HCT116 (cell line): ENCODE data around the gene DCHS1. TPM values are rescaled to one million over a fixed set of nuclear protein-coding genes. Genes with fewer than 3 reads are reported as not detected.

Experiments used
- ATAC-seq: fragments of 200-7000 bp; cut with Tn5 transposase; 2 replicates; pipeline ENCODE4 v1.9.1; 2020; ENCODE audit warnings: mild to moderate bottlenecking, moderate library complexity
- BruUV-seq: library from RNA; stranded (reverse); fragments of 400-500 nt; replicated peaks from 2 replicates; lab custom pipeline; 2021; lab: Mats Ljungman, UMichigan
- CTCF ChIA-PET: fragments of 300-600 bp; sonication (Branson Sonifier 250); formaldehyde crosslinking; loops from one replicate; lab custom pipeline; 2021; ENCODE audit warnings: antibody characterized with exemption; lab: Charles Lee
- POLR2A ChIA-PET: fragments of 300-600, 350-600 bp; sonication (Branson Sonifier 250); formaldehyde crosslinking; loops from one replicate; lab custom pipeline; 2021; ENCODE audit warnings: antibody characterized with exemption; lab: Charles Lee
- RAD21 ChIA-PET, 2 experiments: fragments of 300-600 bp; sonication (Branson Sonifier 250); formaldehyde crosslinking; loops; one replicate each; lab custom pipeline; 2023; ENCODE audit warnings: low total read pairs in 2 of 2; ENCODE audit not compliant: uncharacterized antibody in 2 of 2, unreplicated experiment in 2 of 2, low non-redundant PET in 1 of 2; lab: Charles Lee
- DNase-seq: peaks from one replicate; pipeline ENCODE4 v3.0.0-alpha.2; 2010; ENCODE audit warnings: low read depth, low spot score
- H2AFZ ChIP-seq: fragments of 200-600 bp; shearing (Covaris generic), sonication (generic); 2 replicates; pipeline ENCODE4 v1.6.1; 2017; ENCODE audit warnings: low read depth, mixed run types, mixed read lengths, antibody characterized with exemption, low read length; ENCODE audit not compliant: poor library complexity, severe bottlenecking
- H3K27ac ChIP-seq: 2 replicates; pipeline ENCODE4 v1.5.1; 2012; ENCODE audit warnings: low read depth, low read length
- H3K27me3 ChIP-seq: fragments of 200-600 bp; sonication (generic); 2 replicates; pipeline ENCODE4 v1.6.1; 2016; ENCODE audit warnings: mixed run types, low read length, mixed read lengths; ENCODE audit not compliant: insufficient read depth
- H3K36me3 ChIP-seq, 2 experiments: fragments of 200-500 bp in 1 of 2; fragments of 200-600 bp in 1 of 2; sonication (Bioruptor generic) in 1 of 2; sonication (generic) in 1 of 2; 2 replicates each; pipeline versions ENCODE4 v1.5.1 to v1.6.1; 2014 to 2016; ENCODE audit warnings: low read length in 2 of 2, inconsistent platforms in 1 of 2, mixed read lengths in 1 of 2, mixed run types in 1 of 2; ENCODE audit not compliant: insufficient read depth in 2 of 2, control insufficient read depth in 1 of 2
- H3K4me1 ChIP-seq, 2 experiments: fragments of 200-600 bp in 1 of 2; sonication (generic) in 1 of 2; 2 replicates each; pipeline versions ENCODE4 v1.5.1 to v1.6.1; 2012 to 2017; ENCODE audit warnings: low read length in 2 of 2, inconsistent platforms in 1 of 2, mild to moderate bottlenecking in 1 of 2, mixed read lengths in 1 of 2, mixed run types in 1 of 2, moderate library complexity in 1 of 2; ENCODE audit not compliant: insufficient read depth in 2 of 2, control insufficient read depth in 1 of 2
- H3K4me2 ChIP-seq: fragments of 200-600 bp; sonication (generic); 2 replicates; pipeline ENCODE4 v1.6.1; 2017; ENCODE audit warnings: mixed run types, low read length, mixed read lengths
- H3K4me3 ChIP-seq, 2 experiments: fragments of 200-600 bp in 1 of 2; sonication (generic) in 1 of 2; replicated peaks in 1 of 2; 2 replicates each; pipeline ENCODE4 v1.5.1; 2011 to 2016; ENCODE audit warnings: low read length in 2 of 2, control low read depth in 1 of 2, low read depth in 1 of 2, mild to moderate bottlenecking in 1 of 2, mixed read lengths in 1 of 2, mixed run types in 1 of 2
- H3K79me2 ChIP-seq: fragments of 200-600 bp; sonication (generic); 2 replicates; pipeline ENCODE4 v1.6.1; 2017; ENCODE audit warnings: mild to moderate bottlenecking, mixed run types, low read length, moderate library complexity, mixed read lengths; ENCODE audit not compliant: insufficient read depth
- H3K9ac ChIP-seq: fragments of 200-600 bp; sonication (generic); 2 replicates; pipeline ENCODE4 v1.6.1; 2016; ENCODE audit warnings: low read length, mixed read lengths
- H3K9me2 ChIP-seq: fragments of 200-600 bp; sonication (generic), shearing (Covaris generic); 2 replicates; pipeline ENCODE4 v1.6.1; 2017; ENCODE audit warnings: mixed run types, mild to moderate bottlenecking, moderate library complexity; ENCODE audit not compliant: insufficient read depth
- H3K9me3 ChIP-seq, 2 experiments: fragments of 200-500 bp in 1 of 2; fragments of 200-600 bp in 1 of 2; sonication (Bioruptor generic) in 1 of 2; sonication (generic) in 1 of 2; 2 replicates each; pipeline ENCODE4 v1.6.1; 2014 to 2017; ENCODE audit warnings: low read length in 2 of 2, mixed read lengths in 2 of 2, inconsistent platforms in 1 of 2, low read depth in 1 of 2, mild to moderate bottlenecking in 1 of 2, mixed run types in 1 of 2, moderate library complexity in 1 of 2; ENCODE audit not compliant: control insufficient read depth in 1 of 2, insufficient read depth in 1 of 2
- H4K20me1 ChIP-seq: fragments of 200-600 bp; sonication (generic), shearing (Covaris generic); 2 replicates; pipeline ENCODE4 v1.6.1; 2017; ENCODE audit warnings: mixed run types, mild to moderate bottlenecking, moderate library complexity; ENCODE audit not compliant: insufficient read depth
- ATF3 ChIP-seq: IDR thresholded peaks from 2 replicates; pipeline ENCODE4 v1.6.1; 2012
- CBX3 ChIP-seq: IDR thresholded peaks from 2 replicates; pipeline ENCODE4 v1.6.1; 2012; ENCODE audit warnings: low read depth
- CTCF ChIP-seq, 3 experiments: fragments of 200-600 bp in 1 of 3; sonication (generic) in 1 of 3; IDR thresholded peaks in 2 of 3; conservative IDR thresholded peaks in 1 of 3; 2 replicates each; pipeline ENCODE4 v1.5.1; 2012 to 2017; ENCODE audit warnings: low read depth in 2 of 3, low read length in 2 of 3, antibody characterized with exemption in 1 of 3, borderline replicate concordance in 1 of 3, control low read depth in 1 of 3, mild to moderate bottlenecking in 1 of 3, mixed read lengths in 1 of 3, mixed run types in 1 of 3, moderate library complexity in 1 of 3; ENCODE audit not compliant: insufficient read depth in 1 of 3
- ELF1 ChIP-seq: IDR thresholded peaks from 2 replicates; pipeline ENCODE4 v1.6.1; 2012; ENCODE audit warnings: low read depth, borderline replicate concordance
- EZH2 ChIP-seq: fragments of 200-600 bp; sonication (generic); IDR thresholded peaks from 2 replicates; pipeline ENCODE4 v1.6.1; 2017; ENCODE audit warnings: antibody characterized with exemption, mixed run types
- EZH2phosphoT487 ChIP-seq: fragments of 200-600 bp; IDR thresholded peaks from 2 replicates; pipeline ENCODE4 v1.6.1; 2018; ENCODE audit warnings: antibody characterized with exemption, borderline replicate concordance
- FOSL1 ChIP-seq: IDR thresholded peaks from 2 replicates; pipeline ENCODE4 v1.6.1; 2012; ENCODE audit warnings: low read depth
- JUND ChIP-seq: IDR thresholded peaks from 2 replicates; pipeline ENCODE4 v1.6.1; 2012
- MAX ChIP-seq: IDR thresholded peaks from 2 replicates; pipeline ENCODE4 v1.6.1; 2012
- POLR2A ChIP-seq: IDR thresholded peaks from 2 replicates; pipeline ENCODE4 v1.7.0; 2011; ENCODE audit warnings: borderline replicate concordance; ENCODE audit not compliant: insufficient read depth, insufficient read length; ENCODE audit errors: extremely low read depth
- POLR2AphosphoS5 ChIP-seq: IDR thresholded peaks from 2 replicates; pipeline ENCODE4 v1.6.1; 2011; ENCODE audit warnings: mild to moderate bottlenecking, low read depth, low read length, moderate library complexity
- RAD21 ChIP-seq: IDR thresholded peaks from 2 replicates; pipeline ENCODE4 v1.6.1; 2012; ENCODE audit warnings: low read depth, mild to moderate bottlenecking
- REST ChIP-seq: IDR thresholded peaks from 2 replicates; pipeline ENCODE4 v1.6.1; 2012; ENCODE audit warnings: low read depth
- SRF ChIP-seq: IDR thresholded peaks from 2 replicates; pipeline ENCODE4 v1.6.1; 2012; ENCODE audit warnings: low read depth
- YY1 ChIP-seq: IDR thresholded peaks from 2 replicates; pipeline ENCODE4 v1.6.1; 2011; ENCODE audit warnings: low read length, low read depth, moderate library complexity, mild to moderate bottlenecking; ENCODE audit not compliant: insufficient replicate concordance; ENCODE audit errors: extremely low read depth
- ZBTB33 ChIP-seq: IDR thresholded peaks from 2 replicates; pipeline ENCODE4 v1.6.1; 2011; ENCODE audit warnings: mild to moderate bottlenecking, low read length, moderate library complexity; ENCODE audit not compliant: insufficient replicate concordance; ENCODE audit errors: extremely low read depth
- ZNF274 ChIP-seq: fragments of 200-500 bp; sonication (Bioruptor generic); IDR thresholded peaks from 2 replicates; pipeline ENCODE4 v1.6.1; 2014; ENCODE audit warnings: mild to moderate bottlenecking, low read depth, low read length, inconsistent platforms
- intact Hi-C: fragments of 100-400 bp; cut with micrococcal nuclease; formaldehyde crosslinking; loops from 2 replicates; pipeline ENCODE4 v1.10.0; 2022
- total RNA-seq: library from RNA; stranded (reverse); gene quantifications from one replicate; pipeline ENCODE4 v1.2.1, GENCODE V29; 2021; ENCODE audit not compliant: unreplicated experiment

Gene DCHS1
- total RNA-seq, 1 experiment from 2014 or later, result 0.30 TPM

- ATAC-seq (no peak), DNase-seq (no peak)
- Histone ChIP-seq H3K9me3 (no peaks in the 10 kb centered on the region), H3K4me2 (no peak overlapping the region), H4K20me1 (no peaks in the 10 kb centered on the region), H3K9me2 (no peaks in the 10 kb centered on the region), H3K9ac (no peak overlapping the region), H3K79me2 (no peaks in the 10 kb centered on the region), H3K36me3 (no peaks in the 10 kb centered on the region), H3K27me3 (peaks cover 32% of the 10 kb centered on the region; the same call in 1 of the 2 replicates), H3K4me1 (peaks cover 0 to 7% of the 10 kb centered on the region in 2 experiments; a peak in 2 of 4 replicates), H3K4me3 (no peak overlapping the region), H2AFZ (no peak overlapping the region), H3K27ac (no peak overlapping the region)
- TF ChIP-seq JUND (no peak), CBX3 (no peak), ELF1 (no peak), ZNF274 (no peak), ZBTB33 (no peak), FOSL1 (no peak), ATF3 (no peak), RAD21 (no peak), SRF (no peak), MAX (no peak), REST (no peak), CTCF (IDR thresholded peaks at IDR 0.05 in 2 of 3, conservative IDR thresholded peaks at IDR 0.05 in 1 of 3; ENCODE audit: borderline replicate concordance in 1 of 3, insufficient read depth in 1 of 3, low read depth in 2 of 3, low read length in 2 of 3) (no peak), POLR2A (no peak), YY1 (no peak), EZH2 (no peak), POLR2AphosphoS5 (no peak), EZH2phosphoT487 (no peak)
- BruUV-seq, result no TSS peak
- ChIA-PET POLR2A (no interaction called here), CTCF (no interaction called here), RAD21 (no interaction called here)
- intact Hi-C loops, result no loop called here
These were observed 7.1 kb downstream of the DCHS1 start for GRCh38 chr11:6648501-6648900.
